ENCODE measurements around the gene ARFGEF2. TPM values are rescaled to one million over a fixed set of nuclear protein-coding genes. Genes with fewer than 3 reads are reported as not detected.

Gene ARFGEF2
- total and polyA plus RNA-seq, 2 donors (not counting 3 experiments of a cell fraction or from before 2014, with no cell fraction given), result 12.7 to 32.6 TPM

- dilution Hi-C loops (cut with MboI; ENCODE audit: extremely low pct_ligation_motif_present, low sequenced_read_pairs), result no loop called here
- no TSS peak for BruUV-seq (replicated peaks)
- ChIA-PET CTCF (interaction anchor here (1.3 to 2.4 kb wide), 3 partner anchors 12 to 344 kb away, joined by 3 to 5 read pairs (median 3); no protein-coding TSS in a partner anchor), POLR2A (no interaction called here)
- TF ChIP-seq POLR2AphosphoS5 (IDR thresholded peaks at IDR 0.05; ENCODE audit: insufficient read depth, low read depth, low read length), result no peak
- TF ChIP-seq EZH2 (IDR thresholded peaks at IDR 0.05; ENCODE audit: borderline replicate concordance, low read depth, low read length, severe bottlenecking), result no peak
- TF ChIP-seq FOS (IDR thresholded peaks at IDR 0.05; ENCODE audit: borderline replicate concordance, insufficient read depth, low read length), result no peak
- TF ChIP-seq MAX (IDR thresholded peaks at IDR 0.05; ENCODE audit: insufficient read depth, insufficient read length), result no peak
- TF ChIP-seq JUN (IDR thresholded peaks at IDR 0.05; ENCODE audit: borderline replicate concordance, insufficient read depth, insufficient read length, low read depth), result no peak
- no peak for TF ChIP-seq GATA2 (IDR thresholded peaks at IDR 0.05; ENCODE audit: insufficient read depth, insufficient read length, low read depth, low read length)
- TF ChIP-seq MYC (IDR thresholded peaks at IDR 0.05; ENCODE audit: low read depth, low read length), result no peak
- TF ChIP-seq POLR2A (IDR thresholded peaks at IDR 0.05; ENCODE audit: low read depth, low read length), result no peak
- no peak for TF ChIP-seq CTCF (IDR thresholded peaks at IDR 0.05; ENCODE audit: extremely low read depth in 1 of 2, insufficient read depth in 1 of 2, low read depth in 1 of 2, low read length in 2 of 2)
- H3K79me2 ChIP-seq (ENCODE audit: control insufficient read depth, insufficient read depth, low read length), result no peaks in the 10 kb centered on the region
- peaks cover 11 to 22% of the 10 kb centered on the region in 2 experiments for H3K36me3 ChIP-seq (ENCODE audit: control insufficient read depth in 2 of 2, extremely low read depth in 1 of 2, insufficient read depth in 2 of 2, low read length in 2 of 2)
- no peaks in the 10 kb centered on the region for H3K9me1 ChIP-seq (replicated peaks; ENCODE audit: control insufficient read depth, extremely low read depth, insufficient read depth, low read length)
- intact Hi-C loops (cut with micrococcal nuclease), result no loop called here
- no peak overlapping the region for H3K9ac ChIP-seq (replicated peaks; ENCODE audit: extremely low read depth, insufficient read depth, low read length)
- H3K27ac ChIP-seq (ENCODE audit: insufficient read depth, low read depth, low read length), result no peak overlapping the region
- DNase-seq (ENCODE audit: low read depth, low spot score), result no peak
- no peak overlapping the region for H3K4me2 ChIP-seq (ENCODE audit: insufficient read depth, low read length)
- no peaks in the 10 kb centered on the region for H3K4me1 ChIP-seq (ENCODE audit: control insufficient read depth, extremely low read depth, insufficient read depth, low read length)
- no peaks in the 10 kb centered on the region for H3K27me3 ChIP-seq (ENCODE audit: control insufficient read depth in 2 of 2, insufficient read depth in 2 of 2, low read length in 2 of 2)
- H4K20me1 ChIP-seq (replicated peaks; ENCODE audit: control insufficient read depth, extremely low read depth, insufficient read depth, low read length), result no peaks in the 10 kb centered on the region
- no peaks in the 10 kb centered on the region for H3K9me3 ChIP-seq (replicated peaks; ENCODE audit: control insufficient read depth, insufficient read depth, low read length)
- no peak overlapping the region for H3K4me3 ChIP-seq (replicated peaks in 1 of 3; ENCODE audit: insufficient read depth in 1 of 3, low read depth in 1 of 3, low read length in 3 of 3)
- no peak overlapping the region for H2AFZ ChIP-seq (ENCODE audit: low read depth, low read length)
- FAIRE-seq, result no peak
Observed at GRCh38 chr20:49001741-49002140, 80.2 kb downstream of the ARFGEF2 start.
